ENCODE results near the gene CERS6. TPM values are rescaled to one million over a fixed set of nuclear protein-coding genes. Genes with fewer than 3 reads are reported as not detected.

Gene CERS6
- total and polyA plus RNA-seq, 10 of the 15 experiments (the other 5 are each of a cell fraction or from before 2014, with no cell fraction given): 1.3 to 20.4 (median 14.1) TPM

GRCh38 chr2:168691221-168691620 lies 235.1 kb downstream of the CERS6 start:
- CTCF ChIA-PET: interaction anchor here (0.7 to 1.0 kb wide), 3 partner anchors 15 to 347 kb away, joined by 4 to 5 read pairs (median 4); no protein-coding TSS in a partner anchor
- no peak for DNase-seq (ENCODE audit: low read depth, low spot score)
- Histone ChIP-seq H3K9me3 (replicated peaks; ENCODE audit: control insufficient read depth, insufficient read depth, low read length) (no peaks in the 10 kb centered on the region), H4K20me1 (ENCODE audit: control insufficient read depth, insufficient read depth) (no peaks in the 10 kb centered on the region), H3K36me3 (ENCODE audit: control insufficient read depth in 2 of 2, insufficient read depth in 2 of 2, low read length in 1 of 2) (peaks cover 3 to 11% of the 10 kb centered on the region in 2 experiments; a peak in 3 of 4 replicates), H3K79me2 (ENCODE audit: control insufficient read depth, insufficient read depth, low read length) (no peaks in the 10 kb centered on the region), H3K4me2 (ENCODE audit: control insufficient read depth, insufficient read depth) (no peak overlapping the region), H2AFZ (ENCODE audit: control insufficient read depth, low read depth, low read length) (no peak overlapping the region), H3K27ac (ENCODE audit: control insufficient read depth, insufficient read depth) (no peak overlapping the region), H3K4me3 (no peak overlapping the region), H3K9ac (ENCODE audit: control insufficient read depth, insufficient read depth, low read length) (no peak overlapping the region), H3K4me1 (ENCODE audit: control insufficient read depth, insufficient read depth, low read length) (peaks cover 5% of the 10 kb centered on the region; the same call in 1 of the 2 replicates), H3K27me3 (replicated peaks in 1 of 2; ENCODE audit: control insufficient read depth in 2 of 2, insufficient read depth in 2 of 2, low read length in 1 of 2) (no peaks in the 10 kb centered on the region)
- BruUV-seq (replicated peaks): no TSS peak
- RAD21 ChIA-PET (ENCODE audit: unreplicated experiment): no interaction called here
- ATAC-seq: no peak
- FAIRE-seq: no peak
- SMC1A ChIA-PET (ENCODE audit: uncharacterized antibody, unreplicated experiment): interaction anchor here (1.5 kb wide), 1 partner anchor 13 kb away, joined by 5 read pairs; no protein-coding TSS in a partner anchor
- WGBS (ENCODE audit: insufficient coverage, insufficient replicate concordance, low lambda C conversion rate, missing lambda C conversion rate): 100% methylated on average over 1 of the region's 1 CpG
- intact Hi-C loops (cut with micrococcal nuclease; ENCODE audit: unreplicated experiment): no loop called here
- POLR2A ChIA-PET: no interaction called here
- in situ Hi-C loops (cut with MboI): no loop called here
- no peak for TF ChIP-seq POLR2A (IDR thresholded peaks at IDR 0.05; ENCODE audit: low read depth, low read length)
- TF ChIP-seq CTCF (IDR thresholded peaks at IDR 0.05 in 2 of 3, conservative IDR thresholded peaks at IDR 0.05 in 1 of 3; ENCODE audit: control insufficient read depth in 2 of 3, extremely low read depth in 1 of 3, insufficient read depth in 1 of 3, low read depth in 3 of 3, low read length in 3 of 3): no peak
- TF ChIP-seq, protein P1, sequence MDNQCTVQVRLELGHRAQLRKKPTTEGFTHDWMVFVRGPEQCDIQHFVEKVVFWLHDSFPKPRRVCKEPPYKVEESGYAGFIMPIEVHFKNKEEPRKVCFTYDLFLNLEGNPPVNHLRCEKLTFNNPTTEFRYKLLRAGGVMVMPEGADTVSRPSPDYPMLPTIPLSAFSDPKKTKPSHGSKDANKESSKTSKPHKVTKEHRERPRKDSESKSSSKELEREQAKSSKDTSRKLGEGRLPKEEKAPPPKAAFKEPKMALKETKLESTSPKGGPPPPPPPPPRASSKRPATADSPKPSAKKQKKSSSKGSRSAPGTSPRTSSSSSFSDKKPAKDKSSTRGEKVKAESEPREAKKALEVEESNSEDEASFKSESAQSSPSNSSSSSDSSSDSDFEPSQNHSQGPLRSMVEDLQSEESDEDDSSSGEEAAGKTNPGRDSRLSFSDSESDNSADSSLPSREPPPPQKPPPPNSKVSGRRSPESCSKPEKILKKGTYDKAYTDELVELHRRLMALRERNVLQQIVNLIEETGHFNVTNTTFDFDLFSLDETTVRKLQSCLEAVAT (IDR thresholded peaks at IDR 0.05): no peak
- TF ChIP-seq, protein P2, sequence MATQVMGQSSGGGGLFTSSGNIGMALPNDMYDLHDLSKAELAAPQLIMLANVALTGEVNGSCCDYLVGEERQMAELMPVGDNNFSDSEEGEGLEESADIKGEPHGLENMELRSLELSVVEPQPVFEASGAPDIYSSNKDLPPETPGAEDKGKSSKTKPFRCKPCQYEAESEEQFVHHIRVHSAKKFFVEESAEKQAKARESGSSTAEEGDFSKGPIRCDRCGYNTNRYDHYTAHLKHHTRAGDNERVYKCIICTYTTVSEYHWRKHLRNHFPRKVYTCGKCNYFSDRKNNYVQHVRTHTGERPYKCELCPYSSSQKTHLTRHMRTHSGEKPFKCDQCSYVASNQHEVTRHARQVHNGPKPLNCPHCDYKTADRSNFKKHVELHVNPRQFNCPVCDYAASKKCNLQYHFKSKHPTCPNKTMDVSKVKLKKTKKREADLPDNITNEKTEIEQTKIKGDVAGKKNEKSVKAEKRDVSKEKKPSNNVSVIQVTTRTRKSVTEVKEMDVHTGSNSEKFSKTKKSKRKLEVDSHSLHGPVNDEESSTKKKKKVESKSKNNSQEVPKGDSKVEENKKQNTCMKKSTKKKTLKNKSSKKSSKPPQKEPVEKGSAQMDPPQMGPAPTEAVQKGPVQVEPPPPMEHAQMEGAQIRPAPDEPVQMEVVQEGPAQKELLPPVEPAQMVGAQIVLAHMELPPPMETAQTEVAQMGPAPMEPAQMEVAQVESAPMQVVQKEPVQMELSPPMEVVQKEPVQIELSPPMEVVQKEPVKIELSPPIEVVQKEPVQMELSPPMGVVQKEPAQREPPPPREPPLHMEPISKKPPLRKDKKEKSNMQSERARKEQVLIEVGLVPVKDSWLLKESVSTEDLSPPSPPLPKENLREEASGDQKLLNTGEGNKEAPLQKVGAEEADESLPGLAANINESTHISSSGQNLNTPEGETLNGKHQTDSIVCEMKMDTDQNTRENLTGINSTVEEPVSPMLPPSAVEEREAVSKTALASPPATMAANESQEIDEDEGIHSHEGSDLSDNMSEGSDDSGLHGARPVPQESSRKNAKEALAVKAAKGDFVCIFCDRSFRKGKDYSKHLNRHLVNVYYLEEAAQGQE (IDR thresholded peaks at IDR 0.05; ENCODE audit: low read depth, low read length): no peak
- TF ChIP-seq RCOR1 (conservative IDR thresholded peaks at IDR 0.05; ENCODE audit: low read depth, low read length): no peak
- no peak for TF ChIP-seq CHD4 (IDR thresholded peaks at IDR 0.05)
- TF ChIP-seq EGR1 (IDR thresholded peaks at IDR 0.05; ENCODE audit: borderline replicate concordance in 1 of 2, low read depth in 2 of 2, low read length in 2 of 2): no peak
- no peak for TF ChIP-seq RFX5 (IDR thresholded peaks at IDR 0.05; ENCODE audit: low read depth, low read length)
- TF ChIP-seq TARDBP (IDR thresholded peaks at IDR 0.05; ENCODE audit: borderline replicate concordance): no peak
- TF ChIP-seq, protein P3, sequence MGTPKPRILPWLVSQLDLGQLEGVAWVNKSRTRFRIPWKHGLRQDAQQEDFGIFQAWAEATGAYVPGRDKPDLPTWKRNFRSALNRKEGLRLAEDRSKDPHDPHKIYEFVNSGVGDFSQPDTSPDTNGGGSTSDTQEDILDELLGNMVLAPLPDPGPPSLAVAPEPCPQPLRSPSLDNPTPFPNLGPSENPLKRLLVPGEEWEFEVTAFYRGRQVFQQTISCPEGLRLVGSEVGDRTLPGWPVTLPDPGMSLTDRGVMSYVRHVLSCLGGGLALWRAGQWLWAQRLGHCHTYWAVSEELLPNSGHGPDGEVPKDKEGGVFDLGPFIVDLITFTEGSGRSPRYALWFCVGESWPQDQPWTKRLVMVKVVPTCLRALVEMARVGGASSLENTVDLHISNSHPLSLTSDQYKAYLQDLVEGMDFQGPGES (IDR thresholded peaks at IDR 0.05): no peak
- TF ChIP-seq PRDM15 (CRISPR knock-in tag; IDR thresholded peaks at IDR 0.05): no peak
- no peak for TF ChIP-seq ZNF24 (IDR thresholded peaks at IDR 0.05)
- TF ChIP-seq SREBF1 (IDR thresholded peaks at IDR 0.05; ENCODE audit: low read length): no peak

All from GM12878 (cell line).